ENCODE results near the gene MEOX1.

The MEOX1 gene

DNA sequence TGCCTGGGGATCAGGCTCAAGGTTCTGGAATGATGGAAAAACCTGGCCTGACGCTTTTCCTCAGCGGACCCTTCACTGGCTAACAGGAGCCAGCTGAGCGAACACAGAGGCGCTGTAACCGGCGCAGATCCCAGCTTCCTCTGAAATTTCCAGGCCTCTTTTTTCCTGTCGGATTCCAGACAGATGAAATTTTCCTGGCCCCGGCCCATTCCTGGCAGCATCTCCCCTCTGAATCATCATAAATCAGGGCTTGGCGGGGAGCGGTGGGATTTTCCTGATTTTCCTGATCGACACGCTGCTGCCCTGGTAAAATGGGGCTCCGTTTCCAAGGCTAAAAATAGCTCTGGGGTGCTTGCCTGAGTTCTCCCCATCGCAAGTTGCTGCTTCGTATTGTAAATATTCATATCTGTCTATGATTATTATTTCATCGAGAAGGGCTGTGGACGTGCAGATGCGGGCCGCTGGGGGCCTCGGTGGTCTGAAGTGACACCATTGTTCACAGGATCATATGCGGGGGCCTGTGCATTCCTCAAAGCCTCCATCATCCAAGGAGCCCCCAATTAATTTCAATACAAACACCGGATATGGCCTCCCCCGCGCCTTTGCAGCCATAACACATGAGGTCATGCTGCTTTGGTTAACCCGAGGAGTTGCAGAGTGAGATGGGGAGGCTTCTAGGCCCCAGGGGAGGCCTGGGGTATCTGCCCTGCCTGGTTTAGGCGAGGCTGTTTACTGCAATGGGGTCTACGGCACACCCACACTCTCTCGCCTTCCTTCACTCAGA lies 69.8 kb downstream of the MEOX1 start:
- no peak for DNase-seq (ENCODE audit: low read depth in 2 of 2)

DNA sequence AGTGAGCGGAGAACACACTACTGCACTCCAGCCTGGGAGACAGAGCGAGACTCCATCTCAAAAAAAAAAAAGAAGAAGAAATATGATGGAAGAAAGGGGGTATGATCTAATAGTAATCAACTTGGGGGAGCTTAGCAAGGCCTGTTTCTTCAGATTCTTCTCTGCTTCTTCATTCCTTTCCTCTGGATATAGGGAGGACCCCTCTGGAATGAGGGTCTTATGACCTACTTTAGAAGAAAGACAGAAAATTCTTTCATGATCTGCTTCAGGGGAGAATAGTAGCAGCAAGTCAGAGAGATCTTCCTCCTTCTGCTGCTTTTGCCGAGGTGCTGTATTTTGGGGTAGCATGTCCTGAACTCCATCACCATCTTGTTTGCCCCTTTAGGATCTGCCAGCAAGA lies 70.7 kb downstream of the MEOX1 start:
- DNase-seq (ENCODE audit: low read depth in 2 of 2), result no peak
